ENCODE data around the gene SLC29A2. TPM values are rescaled to one million over a fixed set of nuclear protein-coding genes. Genes with fewer than 3 reads are reported as not detected.

SLC29A2 gene
- total and polyA plus RNA-seq, 4 donors, result 1.2 to 3.3 (median 1.5) TPM

DNA sequence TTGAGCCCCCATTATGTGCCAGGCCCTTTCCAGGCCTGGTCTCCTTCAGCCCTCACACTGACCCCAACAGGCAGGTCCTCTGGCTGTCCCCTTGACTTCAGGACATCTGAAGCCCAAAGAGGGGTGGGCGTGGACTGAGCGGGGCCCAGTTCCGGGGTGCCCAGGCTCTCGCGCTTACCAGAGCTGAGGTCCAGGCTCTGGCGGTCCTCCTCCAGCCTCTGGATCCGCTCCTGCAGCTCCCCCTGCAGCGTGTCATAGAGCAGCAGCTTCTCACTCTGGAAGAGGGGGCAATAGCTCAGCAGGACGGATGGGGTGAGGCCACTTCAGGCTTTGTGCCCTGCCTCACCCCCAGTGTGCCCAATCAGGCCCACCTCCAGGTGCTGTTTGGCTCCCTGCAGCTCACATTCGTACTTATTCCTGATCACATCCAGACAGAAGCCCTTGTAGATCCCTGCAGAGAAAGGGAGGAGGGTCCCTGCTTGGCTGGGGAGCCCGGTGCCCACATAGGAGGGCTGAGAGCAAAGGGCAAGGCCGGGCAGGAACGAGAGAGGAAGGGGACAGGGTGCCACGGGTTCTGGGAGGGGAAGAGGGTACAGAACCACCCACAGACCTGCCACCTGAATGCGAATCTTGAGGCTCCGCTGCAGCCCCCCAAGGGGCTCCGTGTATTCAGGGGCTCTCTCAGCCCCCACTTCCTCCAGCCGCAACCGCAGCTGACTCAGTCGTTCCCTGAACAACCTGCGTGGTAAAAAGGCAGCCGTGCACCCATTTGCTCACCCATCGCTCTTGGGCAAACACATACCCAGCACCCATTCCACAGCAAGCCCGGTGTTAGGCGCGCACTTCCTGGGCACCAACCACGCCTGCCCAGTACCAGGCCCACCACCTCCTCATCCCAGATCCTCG, 30.7 kb downstream of the SLC29A2 start:
- Histone ChIP-seq H3K27ac (ENCODE audit: low read depth in 1 of 2, low read length in 2 of 2) (no peak overlapping the region), H3K27me3 (ENCODE audit: control insufficient read depth in 4 of 4, insufficient read depth in 4 of 4, low read length in 3 of 4) (no peaks in the 10 kb centered on the region), H3K4me1 (ENCODE audit: control insufficient read depth in 4 of 4, insufficient read depth in 4 of 4, low read length in 3 of 4) (peaks cover 5 to 32% (median 27%) of the 10 kb centered on the region in 4 donors), H3K9me3 (ENCODE audit: control insufficient read depth in 4 of 4, low read length in 3 of 4) (no peaks in the 10 kb centered on the region), H3K36me3 (ENCODE audit: control insufficient read depth in 4 of 4, insufficient read depth in 3 of 4, low read depth in 1 of 4, low read length in 3 of 4) (peaks cover 12 to 35% (median 20%) of the 10 kb centered on the region in 4 donors), H3K9ac (ENCODE audit: low read depth in 1 of 2, low read length in 2 of 2) (no peak overlapping the region), H3K4me3 (ENCODE audit: low read depth in 1 of 3, low read length in 3 of 3) (no peak overlapping the region)
- DNase-seq (ENCODE audit: low spot score), result no peak
- 96% methylated on average over 28 of the region's 28 CpGs for WGBS
- TF ChIP-seq TAF1 (conservative IDR thresholded peaks at IDR 0.05) (no peak), ATF3 (IDR thresholded peaks at IDR 0.05) (no peak), FOXA1 (IDR thresholded peaks at IDR 0.05) (no peak), NR2F2 (IDR thresholded peaks at IDR 0.05) (no peak), HNF4G (IDR thresholded peaks at IDR 0.05) (no peak), MAX (IDR thresholded peaks at IDR 0.05) (no peak), SP1 (IDR thresholded peaks at IDR 0.05) (no peak), ZBTB33 (IDR thresholded peaks at IDR 0.05) (no peak), JUND (IDR thresholded peaks at IDR 0.05) (no peak), FOXA2 (IDR thresholded peaks at IDR 0.05) (no peak), HNF4A (conservative IDR thresholded peaks at IDR 0.05) (no peak), RAD21 (IDR thresholded peaks at IDR 0.05) (no peak), YY1 (IDR thresholded peaks at IDR 0.05) (no peak), GABPA (IDR thresholded peaks at IDR 0.05 in 1 of 2, conservative IDR thresholded peaks at IDR 0.05 in 1 of 2) (no peak), EGR1 (IDR thresholded peaks at IDR 0.05; ENCODE audit: low read depth in 2 of 2) (no peak), RXRA (IDR thresholded peaks at IDR 0.05) (no peak)
- TF ChIP-seq, protein P1, sequence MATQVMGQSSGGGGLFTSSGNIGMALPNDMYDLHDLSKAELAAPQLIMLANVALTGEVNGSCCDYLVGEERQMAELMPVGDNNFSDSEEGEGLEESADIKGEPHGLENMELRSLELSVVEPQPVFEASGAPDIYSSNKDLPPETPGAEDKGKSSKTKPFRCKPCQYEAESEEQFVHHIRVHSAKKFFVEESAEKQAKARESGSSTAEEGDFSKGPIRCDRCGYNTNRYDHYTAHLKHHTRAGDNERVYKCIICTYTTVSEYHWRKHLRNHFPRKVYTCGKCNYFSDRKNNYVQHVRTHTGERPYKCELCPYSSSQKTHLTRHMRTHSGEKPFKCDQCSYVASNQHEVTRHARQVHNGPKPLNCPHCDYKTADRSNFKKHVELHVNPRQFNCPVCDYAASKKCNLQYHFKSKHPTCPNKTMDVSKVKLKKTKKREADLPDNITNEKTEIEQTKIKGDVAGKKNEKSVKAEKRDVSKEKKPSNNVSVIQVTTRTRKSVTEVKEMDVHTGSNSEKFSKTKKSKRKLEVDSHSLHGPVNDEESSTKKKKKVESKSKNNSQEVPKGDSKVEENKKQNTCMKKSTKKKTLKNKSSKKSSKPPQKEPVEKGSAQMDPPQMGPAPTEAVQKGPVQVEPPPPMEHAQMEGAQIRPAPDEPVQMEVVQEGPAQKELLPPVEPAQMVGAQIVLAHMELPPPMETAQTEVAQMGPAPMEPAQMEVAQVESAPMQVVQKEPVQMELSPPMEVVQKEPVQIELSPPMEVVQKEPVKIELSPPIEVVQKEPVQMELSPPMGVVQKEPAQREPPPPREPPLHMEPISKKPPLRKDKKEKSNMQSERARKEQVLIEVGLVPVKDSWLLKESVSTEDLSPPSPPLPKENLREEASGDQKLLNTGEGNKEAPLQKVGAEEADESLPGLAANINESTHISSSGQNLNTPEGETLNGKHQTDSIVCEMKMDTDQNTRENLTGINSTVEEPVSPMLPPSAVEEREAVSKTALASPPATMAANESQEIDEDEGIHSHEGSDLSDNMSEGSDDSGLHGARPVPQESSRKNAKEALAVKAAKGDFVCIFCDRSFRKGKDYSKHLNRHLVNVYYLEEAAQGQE (IDR thresholded peaks at IDR 0.05), result no peak
- TF ChIP-seq, protein P2, sequence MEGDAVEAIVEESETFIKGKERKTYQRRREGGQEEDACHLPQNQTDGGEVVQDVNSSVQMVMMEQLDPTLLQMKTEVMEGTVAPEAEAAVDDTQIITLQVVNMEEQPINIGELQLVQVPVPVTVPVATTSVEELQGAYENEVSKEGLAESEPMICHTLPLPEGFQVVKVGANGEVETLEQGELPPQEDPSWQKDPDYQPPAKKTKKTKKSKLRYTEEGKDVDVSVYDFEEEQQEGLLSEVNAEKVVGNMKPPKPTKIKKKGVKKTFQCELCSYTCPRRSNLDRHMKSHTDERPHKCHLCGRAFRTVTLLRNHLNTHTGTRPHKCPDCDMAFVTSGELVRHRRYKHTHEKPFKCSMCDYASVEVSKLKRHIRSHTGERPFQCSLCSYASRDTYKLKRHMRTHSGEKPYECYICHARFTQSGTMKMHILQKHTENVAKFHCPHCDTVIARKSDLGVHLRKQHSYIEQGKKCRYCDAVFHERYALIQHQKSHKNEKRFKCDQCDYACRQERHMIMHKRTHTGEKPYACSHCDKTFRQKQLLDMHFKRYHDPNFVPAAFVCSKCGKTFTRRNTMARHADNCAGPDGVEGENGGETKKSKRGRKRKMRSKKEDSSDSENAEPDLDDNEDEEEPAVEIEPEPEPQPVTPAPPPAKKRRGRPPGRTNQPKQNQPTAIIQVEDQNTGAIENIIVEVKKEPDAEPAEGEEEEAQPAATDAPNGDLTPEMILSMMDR (IDR thresholded peaks at IDR 0.05; ENCODE audit: low read depth, low read length, missing input control), result no peak

Data from liver (tissue), 9 donors.